Fibroblast of skin of left biceps (primary cell): ENCODE measurements around the gene CFAP57.
"Not testable (repeated sequence)": the region's sequence is repeated elsewhere in the genome, so short reads cannot be mapped to it uniquely, and the experiment has no call there.

ENCODE experiments used
- DNase-seq, 2 experiments: peaks; one replicate each; pipeline ENCODE4 v3.0.0-alpha.2; 2013; ENCODE audit warnings: low read depth in 2 of 2

CFAP57 gene

GRCh38 chr1:43171876-43172526 lies at the start of gene CFAP57, which contains the start of gene EBNA1BP2:
Gene CFAP57 (plus strand): TSS chr1:43172330. CDS start chr1:43172754, 424 bp downstream.
Gene EBNA1BP2 (minus strand): TSS chr1:43172290. CDS start chr1:43172118, 172 bp downstream.
- peak; percentile 81 for DNase-seq

GRCh38 chr1:43123031-43123430 lies 49.1 kb upstream of the CFAP57 start:
- DNase-seq, result no peak

GRCh38 chr1:43128816-43129215 lies 43.3 kb upstream of the CFAP57 start:
- DNase-seq, result no peak

- no peak for DNase-seq
These were observed 42.7 kb upstream of the CFAP57 start for GRCh38 chr1:43129426-43129825.

- DNase-seq, result no peak
These were observed 38.1 kb upstream of the CFAP57 start for GRCh38 chr1:43134068-43134467.

- no peak for DNase-seq
These were observed 37.5 kb upstream of the CFAP57 start for GRCh38 chr1:43134640-43135039.

GRCh38 chr1:43135857-43136781 lies 36.0 kb upstream of the CFAP57 start:
- DNase-seq, result no peak

GRCh38 chr1:43137445-43138052 lies 34.6 kb upstream of the CFAP57 start:
- no peak for DNase-seq

- not testable (repeated sequence) for DNase-seq
These were observed 32.8 kb upstream of the CFAP57 start for GRCh38 chr1:43139295-43139694.

GRCh38 chr1:43140010-43140409 lies 32.1 kb upstream of the CFAP57 start:
- no peak for DNase-seq

GRCh38 chr1:43140583-43140982 lies 31.5 kb upstream of the CFAP57 start:
- DNase-seq, result no peak

GRCh38 chr1:43143441-43143888 lies 28.7 kb upstream of the CFAP57 start:
- no peak for DNase-seq

- DNase-seq, result peak; percentile 9 to 13
These were observed 27.9 kb upstream of the CFAP57 start for GRCh38 chr1:43144237-43144636.

GRCh38 chr1:43147625-43148327 lies 24.4 kb upstream of the CFAP57 start:
- DNase-seq, result peak in 1 of 2 experiments; percentile 5

GRCh38 chr1:43149889-43150288 lies 22.2 kb upstream of the CFAP57 start:
- no peak for DNase-seq

GRCh38 chr1:43152866-43153265 lies 19.3 kb upstream of the CFAP57 start:
- DNase-seq, result no peak

- DNase-seq, result no peak
These were observed 18.7 kb upstream of the CFAP57 start for GRCh38 chr1:43153443-43153842.

GRCh38 chr1:43156026-43156425 lies 16.1 kb upstream of the CFAP57 start:
- no peak for DNase-seq

- DNase-seq, result no peak
These were observed 7.0 kb upstream of the CFAP57 start for GRCh38 chr1:43165162-43165561.

- no peak for DNase-seq
These were observed 6.4 kb upstream of the CFAP57 start for GRCh38 chr1:43165765-43166164.

- DNase-seq, result no peak
These were observed 736 bp upstream of the CFAP57 start for GRCh38 chr1:43171312-43171875.
